Right cardiac atrium (tissue), 5 donors: ENCODE measurements around the gene IL3. TPM values are rescaled to one million over a fixed set of nuclear protein-coding genes. Genes with fewer than 3 reads are reported as not detected.

Experiments
- ATAC-seq, 2 donors: fragments of 200-7000 bp; cut with Tn5 transposase; one replicate each; pipeline versions ENCODE4 v1.8.0 to v1.9.1; 2020; ENCODE audit warnings: moderate library complexity in 2 of 2, mild to moderate bottlenecking in 1 of 2
- DNase-seq, 3 donors: peaks; one replicate each; pipeline ENCODE4 v3.0.0-alpha.2; 2020
- H3K27ac ChIP-seq: one replicate; pipeline ENCODE4 v1.5.1; 2013; ENCODE audit warnings: mild to moderate bottlenecking, low read length, control low read depth, moderate library complexity
- H3K27me3 ChIP-seq: one replicate; pipeline ENCODE4 v1.6.1; 2013; ENCODE audit not compliant: control insufficient read depth, insufficient read depth
- H3K4me1 ChIP-seq: one replicate; pipeline ENCODE4 v1.6.1; 2013; ENCODE audit warnings: low read length; ENCODE audit not compliant: control insufficient read depth, insufficient read depth
- H3K4me3 ChIP-seq: one replicate; pipeline ENCODE4 v1.5.1; 2013; ENCODE audit warnings: low read length, control low read depth
- H3K9me3 ChIP-seq: one replicate; pipeline ENCODE4 v1.6.1; 2013; ENCODE audit warnings: low read length; ENCODE audit not compliant: control insufficient read depth
- WGBS: extraction: QIAGEN DNeasy Blood & Tissue Kit; methylation state at CpG from one replicate; pipeline ENCODE4 v1.1.7; 2013; 5-methylcytosine and 5-hydroxymethylcytosine counted together
- intact Hi-C, 4 donors: fragments of 100-400 bp; cut with DNase I; formaldehyde crosslinking; loops; one replicate each; pipeline versions ENCODE4 v1.11.0 to v1.14.0; 2022 to 2023
- polyA plus RNA-seq: library from polyadenylated mRNA; stranded (reverse); fragments of 200-250 nt; gene quantifications from one replicate; pipeline ENCODE4 v1.2.3, GENCODE V29; 2013
- total RNA-seq, 4 donors: library from RNA; stranded (reverse); fragmentation: NEBNext Ultra II Directional; extraction: Animal tissue kit (Norgen Biotek cat#: 25700); gene quantifications; one replicate each; pipeline ENCODE4 v1.2.1, GENCODE V29; 2021
- donor health status: healthy with polysubstance abuse.
- donor health status: DM: no; HTN: yes; CAD: no.
- donor health status: DM: no; HTN: no; CAD: no.
- donor health status: DM: no; HTN: yes; CAD: no; lungs with severe emphysema.
- donor health status: DM: yes; HTN: yes; CAD: no.

Gene IL3
- total and polyA plus RNA-seq, 5 donors = not detected

GRCh38 chr5:132027027-132027426 is 33.4 kb upstream of the IL3 start:
- Histone ChIP-seq H3K9me3 (no peaks in the 10 kb centered on the region), H3K27ac (no peak overlapping the region), H3K4me3 (no peak overlapping the region), H3K4me1 (no peaks in the 10 kb centered on the region), H3K27me3 (no peaks in the 10 kb centered on the region)
- DNase-seq (no peak), ATAC-seq (no peak)
- 77% methylated on average over 2 of the region's 2 CpGs for WGBS
- intact Hi-C loops = no loop called here

DNA sequence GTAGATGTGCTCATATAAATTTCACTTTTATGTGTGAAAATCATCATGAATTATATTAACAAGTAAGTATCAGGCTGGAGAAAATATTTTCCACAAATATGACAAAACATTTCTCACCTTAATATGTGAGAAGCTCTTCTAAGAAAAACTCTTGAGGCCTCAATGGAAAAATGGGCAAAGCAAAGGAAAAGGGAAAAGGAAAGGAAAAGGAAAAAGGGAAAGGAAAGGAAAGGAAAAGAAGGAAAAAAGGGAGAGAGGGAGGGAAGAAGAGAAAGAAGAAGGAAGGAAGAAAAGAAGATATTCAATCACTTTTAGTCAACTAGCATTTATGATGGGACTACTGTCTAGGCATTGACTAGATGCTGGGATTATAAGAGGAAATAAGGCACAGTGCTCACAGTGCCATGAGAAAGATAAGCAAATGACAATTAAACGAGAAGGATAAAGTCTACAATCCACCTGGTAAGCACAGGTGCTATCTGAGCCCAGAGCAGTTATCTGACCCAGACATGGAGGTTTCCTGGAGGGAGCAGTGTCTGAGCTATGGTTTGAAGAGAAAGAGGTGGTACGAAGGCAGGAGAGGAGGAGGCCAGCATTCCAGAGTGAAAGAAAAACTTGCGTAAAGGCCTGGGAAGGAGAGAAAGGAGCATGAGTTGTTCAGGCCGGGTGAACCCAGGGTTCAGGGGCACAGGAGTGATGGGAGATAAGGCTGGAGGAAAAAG is 30.7 kb upstream of the IL3 start:
- Histone ChIP-seq H3K4me3 (no peak overlapping the region), H3K27me3 (no peaks in the 10 kb centered on the region), H3K4me1 (no peaks in the 10 kb centered on the region), H3K27ac (no peak overlapping the region), H3K9me3 (no peaks in the 10 kb centered on the region)
- intact Hi-C loops = no loop called here
- DNase-seq (no peak), ATAC-seq (no peak)
- WGBS = 65% methylated on average over 4 of the region's 4 CpGs

GRCh38 chr5:132030610-132031009 is 29.8 kb upstream of the IL3 start:
- DNase-seq (no peak), ATAC-seq (no peak)
- Histone ChIP-seq H3K27ac (no peak overlapping the region), H3K9me3 (no peaks in the 10 kb centered on the region), H3K4me3 (no peak overlapping the region), H3K27me3 (no peaks in the 10 kb centered on the region), H3K4me1 (no peaks in the 10 kb centered on the region)
- intact Hi-C loops = no loop called here
- WGBS = 86% methylated on average over 2 of the region's 2 CpGs

- H3K4me1 ChIP-seq = no peaks in the 10 kb centered on the region
- no peak overlapping the region for H3K4me3 ChIP-seq
- no peaks in the 10 kb centered on the region for H3K9me3 ChIP-seq
- ATAC-seq = no peak
- no peaks in the 10 kb centered on the region for H3K27me3 ChIP-seq
- intact Hi-C loops = no loop called here
- no peak for DNase-seq
- H3K27ac ChIP-seq = no peak overlapping the region
These were observed 28.3 kb upstream of the IL3 start for GRCh38 chr5:132032196-132032595.

DNA sequence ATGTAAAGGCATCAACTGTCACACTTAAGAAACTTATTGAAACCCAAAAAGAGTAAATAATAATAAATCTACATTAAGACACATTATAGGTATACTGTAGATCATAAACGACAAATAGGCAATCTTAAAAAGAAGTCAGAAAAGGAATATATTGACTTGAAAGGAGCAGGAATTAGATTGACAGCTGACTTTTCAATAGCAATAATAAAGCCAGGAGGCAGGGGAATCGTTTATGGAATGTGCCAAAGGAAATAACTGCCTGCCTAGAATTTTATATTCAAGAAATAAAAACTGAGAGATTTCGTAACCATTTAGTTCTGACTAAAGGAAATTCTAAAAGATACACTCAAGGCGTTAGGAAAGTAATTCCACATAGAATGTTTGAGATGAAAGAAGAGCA is 27.3 kb upstream of the IL3 start:
- DNase-seq (no peak), ATAC-seq (no peak)
- Histone ChIP-seq H3K27me3 (no peaks in the 10 kb centered on the region), H3K9me3 (no peaks in the 10 kb centered on the region), H3K4me3 (no peak overlapping the region), H3K4me1 (no peaks in the 10 kb centered on the region), H3K27ac (no peak overlapping the region)
- 58% methylated on average over 4 of the region's 4 CpGs for WGBS
- intact Hi-C loops = no loop called here

- intact Hi-C loops = no loop called here
- Histone ChIP-seq H3K27me3 (no peaks in the 10 kb centered on the region), H3K4me1 (no peaks in the 10 kb centered on the region), H3K4me3 (no peak overlapping the region), H3K9me3 (no peaks in the 10 kb centered on the region), H3K27ac (no peak overlapping the region)
- DNase-seq (no peak), ATAC-seq (no peak)
- 54% methylated on average over 2 of the region's 2 CpGs for WGBS
These were observed 23.1 kb upstream of the IL3 start for GRCh38 chr5:132037353-132037752.

DNA sequence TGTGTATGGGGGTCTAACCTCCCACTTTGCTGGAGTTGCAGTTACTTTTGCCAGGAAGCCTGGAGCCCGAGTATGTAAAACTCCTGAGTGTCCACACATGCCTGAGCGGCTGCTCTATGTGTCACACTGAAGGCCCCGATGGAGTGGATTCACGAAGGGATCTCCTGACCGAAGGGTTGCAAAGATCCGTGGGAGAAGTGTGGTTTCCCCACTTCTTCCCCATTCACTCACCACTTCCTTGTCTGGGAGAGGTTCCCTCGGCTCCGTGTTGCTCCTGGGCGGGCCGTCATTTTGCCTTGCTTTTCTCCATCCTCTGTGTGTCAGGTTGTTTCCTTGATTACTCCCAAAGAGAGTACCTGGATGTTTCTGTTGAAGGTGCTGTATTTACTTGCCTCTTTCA is 16.2 kb upstream of the IL3 start:
- no peak overlapping the region for H3K4me3 ChIP-seq
- WGBS = 83% methylated on average over 10 of the region's 10 CpGs
- no peak for DNase-seq

GRCh38 chr5:132046880-132047299 is 13.6 kb upstream of the IL3 start:
- ATAC-seq = no peak
- Histone ChIP-seq H3K9me3 (no peaks in the 10 kb centered on the region), H3K27me3 (no peaks in the 10 kb centered on the region), H3K4me3 (no peak overlapping the region), H3K4me1 (no peaks in the 10 kb centered on the region), H3K27ac (no peak overlapping the region)
- no peak for DNase-seq
- intact Hi-C loops = no loop called here
- WGBS = 73% methylated on average over 7 of the region's 7 CpGs

More for the DNA sequence above, 16.2 kb upstream of the IL3 start:
- Histone ChIP-seq H3K9me3 (no peaks in the 10 kb centered on the region), H3K27me3 (no peaks in the 10 kb centered on the region), H3K27ac (no peak overlapping the region), H3K4me1 (no peaks in the 10 kb centered on the region)
- intact Hi-C loops = no loop called here
- ATAC-seq = no peak

DNA sequence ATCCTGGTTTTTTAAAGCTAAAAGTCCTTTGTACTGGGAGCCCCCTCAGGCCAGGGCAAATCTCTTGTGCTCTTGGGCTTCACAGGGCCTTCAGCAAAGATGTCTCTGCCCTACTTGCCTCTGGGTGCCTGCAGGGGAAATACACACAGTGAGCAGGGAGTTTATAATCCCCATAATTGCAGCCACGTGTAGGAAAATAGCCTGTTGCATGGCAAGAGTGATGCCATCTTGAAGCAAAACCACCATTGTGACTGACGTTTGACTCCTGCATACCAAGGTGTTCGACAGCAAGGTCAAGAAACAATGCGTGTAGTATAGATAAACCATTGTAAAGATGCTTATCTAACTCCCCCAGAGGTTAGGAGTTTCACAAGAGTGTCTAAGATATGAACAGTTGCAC is 11.4 kb upstream of the IL3 start:
- no peak for DNase-seq
- 65% methylated on average over 4 of the region's 4 CpGs for WGBS
- Histone ChIP-seq H3K27ac (no peak overlapping the region), H3K4me3 (no peak overlapping the region), H3K27me3 (no peaks in the 10 kb centered on the region), H3K9me3 (no peaks in the 10 kb centered on the region), H3K4me1 (no peaks in the 10 kb centered on the region)
- intact Hi-C loops = no loop called here
- no peak for ATAC-seq

DNA sequence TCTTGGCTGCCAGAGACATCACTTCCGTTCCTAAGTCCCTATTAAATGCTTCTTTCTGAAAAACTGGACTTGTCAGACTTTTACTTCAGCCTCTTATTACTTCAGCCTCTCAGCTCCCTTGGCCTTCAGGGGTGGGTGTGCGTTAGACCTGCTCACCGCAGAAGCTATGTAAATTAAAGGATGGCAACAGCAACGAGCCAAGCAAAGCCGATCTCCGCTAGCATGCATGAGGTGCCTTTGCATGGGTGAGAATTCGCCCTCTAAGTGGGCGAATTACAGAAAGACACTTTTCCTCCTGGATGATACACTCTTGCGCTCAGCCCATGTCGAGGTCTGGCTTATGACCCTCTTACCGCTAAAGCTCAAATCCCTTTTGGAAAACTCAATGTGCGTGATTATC is 10.9 kb upstream of the IL3 start:
- WGBS = 90% methylated on average over 12 of the region's 12 CpGs
- intact Hi-C loops = no loop called here
- Histone ChIP-seq H3K27me3 (no peaks in the 10 kb centered on the region), H3K4me1 (no peaks in the 10 kb centered on the region), H3K9me3 (no peaks in the 10 kb centered on the region), H3K27ac (no peak overlapping the region), H3K4me3 (no peak overlapping the region)
- DNase-seq (no peak), ATAC-seq (no peak)

DNA sequence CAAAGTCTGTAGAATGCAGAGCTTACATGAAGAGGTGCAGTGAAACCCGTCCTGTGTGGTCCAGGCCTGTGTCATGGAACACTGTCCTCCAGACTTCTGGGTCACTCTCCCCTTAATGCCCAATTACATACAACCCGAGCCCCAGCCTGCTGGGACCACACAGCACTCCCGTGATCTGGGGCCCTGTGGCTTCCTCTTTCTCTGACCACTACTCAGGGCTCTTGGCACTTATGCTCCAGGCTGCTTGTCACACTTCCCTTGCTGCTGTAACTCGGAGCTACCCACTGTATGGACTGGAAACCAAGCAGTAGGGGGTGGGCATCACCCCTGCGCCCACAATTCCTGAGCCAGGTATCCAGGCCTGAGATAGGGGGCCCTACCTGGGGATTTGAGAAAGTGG is 10.3 kb upstream of the IL3 start:
- no peaks in the 10 kb centered on the region for H3K4me1 ChIP-seq
- peak; percentile 23 to 40 for ATAC-seq
- no peak overlapping the region for H3K4me3 ChIP-seq
- DNase-seq = peak in 1 of 3 donors; percentile 62
- no peak overlapping the region for H3K27ac ChIP-seq
- H3K27me3 ChIP-seq = no peaks in the 10 kb centered on the region
- 63% methylated on average over 5 of the region's 5 CpGs for WGBS
- intact Hi-C loops = no loop called here
- H3K9me3 ChIP-seq = no peaks in the 10 kb centered on the region
